Astrocyte (in vitro differentiated cells and primary cell): ENCODE data around the gene SH3GL2.

Source experiments
- EZH2 ChIP-seq: IDR thresholded peaks from 2 replicates; pipeline ENCODE4 v1.6.1; 2012; ENCODE audit warnings: mild to moderate bottlenecking, low read length, inconsistent platforms; ENCODE audit not compliant: insufficient read depth
- TF ChIP-seq, protein P1 (sequence below): IDR thresholded peaks from 2 replicates; pipeline ENCODE4 v1.5.1; 2011; ENCODE audit warnings: low read depth, mild to moderate bottlenecking, inconsistent platforms, low read length, moderate library complexity; ENCODE audit not compliant: insufficient read depth

DNA sequence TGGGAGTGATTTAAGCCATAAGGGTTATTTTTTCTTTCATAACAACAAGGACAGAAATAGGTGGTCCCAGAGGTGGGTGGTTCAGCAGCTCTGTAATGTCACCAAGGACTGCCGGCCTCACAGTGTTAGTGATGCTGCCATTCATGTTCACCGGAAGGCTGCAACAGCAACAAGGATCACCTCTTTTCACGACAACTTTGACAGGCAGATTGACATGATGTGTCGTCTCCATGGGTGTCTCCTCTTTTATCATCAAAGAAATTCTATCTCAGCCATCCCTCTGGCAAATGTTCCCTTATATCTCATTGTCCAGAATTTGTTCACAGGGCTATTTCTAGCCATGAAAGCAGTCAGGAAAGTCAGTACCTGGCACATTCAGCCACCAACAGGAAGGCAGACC lies 231.5 kb downstream of the SH3GL2 start:
- TF ChIP-seq, protein P1, sequence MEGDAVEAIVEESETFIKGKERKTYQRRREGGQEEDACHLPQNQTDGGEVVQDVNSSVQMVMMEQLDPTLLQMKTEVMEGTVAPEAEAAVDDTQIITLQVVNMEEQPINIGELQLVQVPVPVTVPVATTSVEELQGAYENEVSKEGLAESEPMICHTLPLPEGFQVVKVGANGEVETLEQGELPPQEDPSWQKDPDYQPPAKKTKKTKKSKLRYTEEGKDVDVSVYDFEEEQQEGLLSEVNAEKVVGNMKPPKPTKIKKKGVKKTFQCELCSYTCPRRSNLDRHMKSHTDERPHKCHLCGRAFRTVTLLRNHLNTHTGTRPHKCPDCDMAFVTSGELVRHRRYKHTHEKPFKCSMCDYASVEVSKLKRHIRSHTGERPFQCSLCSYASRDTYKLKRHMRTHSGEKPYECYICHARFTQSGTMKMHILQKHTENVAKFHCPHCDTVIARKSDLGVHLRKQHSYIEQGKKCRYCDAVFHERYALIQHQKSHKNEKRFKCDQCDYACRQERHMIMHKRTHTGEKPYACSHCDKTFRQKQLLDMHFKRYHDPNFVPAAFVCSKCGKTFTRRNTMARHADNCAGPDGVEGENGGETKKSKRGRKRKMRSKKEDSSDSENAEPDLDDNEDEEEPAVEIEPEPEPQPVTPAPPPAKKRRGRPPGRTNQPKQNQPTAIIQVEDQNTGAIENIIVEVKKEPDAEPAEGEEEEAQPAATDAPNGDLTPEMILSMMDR, result no peak
- TF ChIP-seq EZH2, result no peak
